K562 (cell line): ENCODE measurements around the gene HYI. TPM values are rescaled to one million over a fixed set of nuclear protein-coding genes. Genes with fewer than 3 reads are reported as not detected.

Source experiments
- microRNA-seq: library from miRNA; unstranded; fragments of <30 nt; microRNA quantifications from one replicate; pipeline ENCODE4, GENCODE V29; 2018; ENCODE audit warnings: borderline microRNAs expressed
- polyA plus RNA-seq, 8 experiments: library from polyadenylated mRNA; depleted of rRNA in 4 of 8; stranded (reverse) in 5 of 8; unstranded in 3 of 8; fragments of >200 nt; fragmentation: Nextera tagmentation in 2 of 8; fragmentation: Illumina TruSeq in 1 of 8; extraction: Ambion mirVana in 2 of 8; extraction: Trizol in 1 of 8; gene quantifications; 2 replicates each; pipeline versions ENCODE4 v1.2.1 to v1.2.3, GENCODE V29; 2011 to 2014; ENCODE audit warnings: inconsistent platforms in 1 of 8, missing spikeins in 1 of 8
- small RNA-seq: library from RNA; depleted of rRNA; stranded (forward); fragments of <200 nt; gene quantifications from one replicate; pipeline ENCODE3, GENCODE V24; 2014
- total RNA-seq, 7 experiments: library from RNA; depleted of rRNA in 6 of 7; stranded (reverse); fragments of >200 nt in 6 of 7; fragmentation: Illumina TruSeq in 2 of 7; extraction: Trizol in 2 of 7; gene quantifications; 2 replicates each; pipeline versions ENCODE4 v1.2.1 to v1.2.3, GENCODE V29; 2011 to 2021; ENCODE audit warnings: low replicate concordance in 1 of 7

The HYI gene
- total and polyA plus RNA-seq, 9 of the 15 experiments (the other 6 are each of a cell fraction or from before 2014, with no cell fraction given) = 0.04 to 4.1 (median 1.4) TPM; not detected in 1

Small RNAs within 50 kb of the gene (microRNA-seq; reads per million reads assigned to microRNA genes)
- gene MIR6735 = not detected

Small RNAs within 50 kb of the gene (small RNA-seq; reads per million reads assigned to genes)
- not detected for gene MIR6735

Other genes with a start within 250 kb of the HYI start
Only the 7 nearest of the 10 such genes appear.
- gene TIE1, start 152.9 kb downstream of the HYI start, total RNA-seq (2014; rRNA removed) = 0.14 and 0.16 TPM in 2 replicates
- not detected in 2 replicates for gene TIE1, start 152.9 kb downstream of the HYI start, total RNA-seq (2014; rRNA removed; fragmentation: Illumina TruSeq; extraction: Trizol)
- 0.04 TPM in 1 of 2 replicates, not detected in the other for gene TIE1, start 152.9 kb downstream of the HYI start, total RNA-seq (2015; rRNA removed; fragmentation: Illumina TruSeq; extraction: Trizol)
- gene TIE1, start 152.9 kb downstream of the HYI start, total RNA-seq (2021) = 0.20 and 0.31 TPM in 2 replicates
- gene TIE1, start 152.9 kb downstream of the HYI start, polyA plus RNA-seq (2011; rRNA removed) = 0.32 and 0.49 TPM in 2 replicates
- 0.07 and 0.17 TPM in 2 replicates for gene TIE1, start 152.9 kb downstream of the HYI start, polyA plus RNA-seq (2014; fragmentation: Illumina TruSeq; extraction: Trizol)
- not detected for gene TIE1, start 152.9 kb downstream of the HYI start, polyA plus RNA-seq (2014; fragmentation: Nextera tagmentation; extraction: Ambion mirVana)
- gene TIE1, start 152.9 kb downstream of the HYI start, polyA plus RNA-seq (2014; rRNA removed) = 0.08 and 0.66 TPM in 2 replicates
- not detected in 2 replicates for gene MPL, start 116.1 kb downstream of the HYI start, total RNA-seq (2014; rRNA removed)
- gene MPL, start 116.1 kb downstream of the HYI start, total RNA-seq (2014; rRNA removed; fragmentation: Illumina TruSeq; extraction: Trizol) = not detected in 2 replicates
- not detected in 2 replicates for gene MPL, start 116.1 kb downstream of the HYI start, total RNA-seq (2015; rRNA removed; fragmentation: Illumina TruSeq; extraction: Trizol)
- not detected in 2 replicates for gene MPL, start 116.1 kb downstream of the HYI start, total RNA-seq (2021)
- gene MPL, start 116.1 kb downstream of the HYI start, polyA plus RNA-seq (2011; rRNA removed) = not detected in 2 replicates
- not detected in 2 replicates for gene MPL, start 116.1 kb downstream of the HYI start, polyA plus RNA-seq (2014; fragmentation: Illumina TruSeq; extraction: Trizol)
- not detected for gene MPL, start 116.1 kb downstream of the HYI start, polyA plus RNA-seq (2014; fragmentation: Nextera tagmentation; extraction: Ambion mirVana)
- gene MPL, start 116.1 kb downstream of the HYI start, polyA plus RNA-seq (2014; rRNA removed) = not detected in 2 replicates
- gene CDC20, start 95.0 kb downstream of the HYI start, total RNA-seq (2014; rRNA removed) = 183 and 244 TPM in 2 replicates
- gene CDC20, start 95.0 kb downstream of the HYI start, total RNA-seq (2014; rRNA removed; fragmentation: Illumina TruSeq; extraction: Trizol) = 94.5 and 106 TPM in 2 replicates
- 121 and 131 TPM in 2 replicates for gene CDC20, start 95.0 kb downstream of the HYI start, total RNA-seq (2015; rRNA removed; fragmentation: Illumina TruSeq; extraction: Trizol)
- 212 and 224 TPM in 2 replicates for gene CDC20, start 95.0 kb downstream of the HYI start, total RNA-seq (2021)
- 92.8 and 173 TPM in 2 replicates for gene CDC20, start 95.0 kb downstream of the HYI start, polyA plus RNA-seq (2011; rRNA removed)
- 178 and 197 TPM in 2 replicates for gene CDC20, start 95.0 kb downstream of the HYI start, polyA plus RNA-seq (2014; fragmentation: Illumina TruSeq; extraction: Trizol)
- gene CDC20, start 95.0 kb downstream of the HYI start, polyA plus RNA-seq (2014; fragmentation: Nextera tagmentation; extraction: Ambion mirVana) = 10 to 100 TPM; 45.2 to 70.6 TPM
- gene CDC20, start 95.0 kb downstream of the HYI start, polyA plus RNA-seq (2014; rRNA removed) = 141 and 146 TPM in 2 replicates
- 53.4 and 73.1 TPM in 2 replicates for gene ELOVL1, start 85.9 kb downstream of the HYI start, total RNA-seq (2014; rRNA removed)
- gene ELOVL1, start 85.9 kb downstream of the HYI start, total RNA-seq (2014; rRNA removed; fragmentation: Illumina TruSeq; extraction: Trizol) = 48.1 and 51.0 TPM in 2 replicates
- gene ELOVL1, start 85.9 kb downstream of the HYI start, total RNA-seq (2015; rRNA removed; fragmentation: Illumina TruSeq; extraction: Trizol) = 65.3 and 66.6 TPM in 2 replicates
- 66.8 and 73.2 TPM in 2 replicates for gene ELOVL1, start 85.9 kb downstream of the HYI start, total RNA-seq (2021)
- gene ELOVL1, start 85.9 kb downstream of the HYI start, polyA plus RNA-seq (2011; rRNA removed) = 157 and 159 TPM in 2 replicates
- gene ELOVL1, start 85.9 kb downstream of the HYI start, polyA plus RNA-seq (2014; fragmentation: Illumina TruSeq; extraction: Trizol) = 108 and 120 TPM in 2 replicates
- 100 to 1,000 TPM in 1 of 2 experiments, 10 to 100 TPM in 1; 70.3 to 147 TPM for gene ELOVL1, start 85.9 kb downstream of the HYI start, polyA plus RNA-seq (2014; fragmentation: Nextera tagmentation; extraction: Ambion mirVana)
- gene ELOVL1, start 85.9 kb downstream of the HYI start, polyA plus RNA-seq (2014; rRNA removed) = 74.0 and 82.4 TPM in 2 replicates
- 51.5 and 51.7 TPM in 2 replicates for gene MED8, start 64.1 kb downstream of the HYI start, total RNA-seq (2014; rRNA removed)
- gene MED8, start 64.1 kb downstream of the HYI start, total RNA-seq (2014; rRNA removed; fragmentation: Illumina TruSeq; extraction: Trizol) = 52.7 and 56.4 TPM in 2 replicates
- gene MED8, start 64.1 kb downstream of the HYI start, total RNA-seq (2015; rRNA removed; fragmentation: Illumina TruSeq; extraction: Trizol) = 51.7 and 52.1 TPM in 2 replicates
- 57.7 and 60.7 TPM in 2 replicates for gene MED8, start 64.1 kb downstream of the HYI start, total RNA-seq (2021)
- 23.0 and 30.9 TPM in 2 replicates for gene MED8, start 64.1 kb downstream of the HYI start, polyA plus RNA-seq (2011; rRNA removed)
- 55.3 and 60.3 TPM in 2 replicates for gene MED8, start 64.1 kb downstream of the HYI start, polyA plus RNA-seq (2014; fragmentation: Illumina TruSeq; extraction: Trizol)
- 100 to 1,000 TPM; 104 to 120 TPM for gene MED8, start 64.1 kb downstream of the HYI start, polyA plus RNA-seq (2014; fragmentation: Nextera tagmentation; extraction: Ambion mirVana)
- 32.3 and 37.6 TPM in 2 replicates for gene MED8, start 64.1 kb downstream of the HYI start, polyA plus RNA-seq (2014; rRNA removed)
- gene SZT2, start 64.0 kb downstream of the HYI start, total RNA-seq (2014; rRNA removed) = 9.2 and 11.5 TPM in 2 replicates
- gene SZT2, start 64.0 kb downstream of the HYI start, total RNA-seq (2014; rRNA removed; fragmentation: Illumina TruSeq; extraction: Trizol) = 12.8 and 14.5 TPM in 2 replicates
- gene SZT2, start 64.0 kb downstream of the HYI start, total RNA-seq (2015; rRNA removed; fragmentation: Illumina TruSeq; extraction: Trizol) = 14.4 and 15.8 TPM in 2 replicates
- 27.0 and 31.0 TPM in 2 replicates for gene SZT2, start 64.0 kb downstream of the HYI start, total RNA-seq (2021)
- 9.1 and 14.4 TPM in 2 replicates for gene SZT2, start 64.0 kb downstream of the HYI start, polyA plus RNA-seq (2011; rRNA removed)
- gene SZT2, start 64.0 kb downstream of the HYI start, polyA plus RNA-seq (2014; fragmentation: Illumina TruSeq; extraction: Trizol) = 14.7 and 15.1 TPM in 2 replicates
- 1 to 10 TPM in 1 of 2 experiments, under 1 TPM in 1; 0.88 to 1.3 TPM for gene SZT2, start 64.0 kb downstream of the HYI start, polyA plus RNA-seq (2014; fragmentation: Nextera tagmentation; extraction: Ambion mirVana)
- gene SZT2, start 64.0 kb downstream of the HYI start, polyA plus RNA-seq (2014; rRNA removed) = 16.7 and 18.4 TPM in 2 replicates
- gene PTPRF, start 77.0 kb upstream of the HYI start, total RNA-seq (2014; rRNA removed) = 1.1 and 1.5 TPM in 2 replicates
- gene PTPRF, start 77.0 kb upstream of the HYI start, total RNA-seq (2014; rRNA removed; fragmentation: Illumina TruSeq; extraction: Trizol) = 0.41 and 1.1 TPM in 2 replicates
- gene PTPRF, start 77.0 kb upstream of the HYI start, total RNA-seq (2015; rRNA removed; fragmentation: Illumina TruSeq; extraction: Trizol) = 0.08 and 0.51 TPM in 2 replicates
- gene PTPRF, start 77.0 kb upstream of the HYI start, total RNA-seq (2021) = 3.3 and 4.2 TPM in 2 replicates
- 4.3 and 12.0 TPM in 2 replicates for gene PTPRF, start 77.0 kb upstream of the HYI start, polyA plus RNA-seq (2011; rRNA removed)
- 1.1 and 1.4 TPM in 2 replicates for gene PTPRF, start 77.0 kb upstream of the HYI start, polyA plus RNA-seq (2014; fragmentation: Illumina TruSeq; extraction: Trizol)
- under 1 TPM; 0.13 to 0.20 TPM for gene PTPRF, start 77.0 kb upstream of the HYI start, polyA plus RNA-seq (2014; fragmentation: Nextera tagmentation; extraction: Ambion mirVana)
- gene PTPRF, start 77.0 kb upstream of the HYI start, polyA plus RNA-seq (2014; rRNA removed) = 0.90 and 1.2 TPM in 2 replicates